ENCODE data around the gene MLLT3.

Gene MLLT3

GRCh38 chr9:20508242-20508641 is 114.1 kb downstream of the MLLT3 start:
- no peak for DNase-seq

DNA sequence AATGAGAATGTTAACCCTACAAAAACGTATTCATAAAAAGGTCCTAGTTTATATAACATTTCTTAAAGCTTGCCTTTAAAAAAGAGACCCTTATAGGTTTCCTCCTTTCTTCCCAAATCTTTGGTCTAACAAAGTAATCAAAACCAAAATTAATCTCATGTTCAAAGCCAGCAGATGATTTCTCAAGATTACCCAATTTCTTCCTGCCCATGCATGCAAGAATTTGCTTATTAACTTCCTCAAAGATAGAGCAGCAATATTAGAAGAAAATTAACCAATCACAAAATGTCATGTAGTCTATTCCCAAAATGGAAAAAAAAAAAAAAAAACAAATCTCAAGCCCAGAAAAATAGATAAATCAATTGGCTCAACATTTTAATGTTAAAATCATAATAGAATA is 114.9 kb downstream of the MLLT3 start:
- DNase-seq: no peak

GRCh38 chr9:20506099-20506900 is 116.0 kb downstream of the MLLT3 start:
- no peak for DNase-seq

DNA sequence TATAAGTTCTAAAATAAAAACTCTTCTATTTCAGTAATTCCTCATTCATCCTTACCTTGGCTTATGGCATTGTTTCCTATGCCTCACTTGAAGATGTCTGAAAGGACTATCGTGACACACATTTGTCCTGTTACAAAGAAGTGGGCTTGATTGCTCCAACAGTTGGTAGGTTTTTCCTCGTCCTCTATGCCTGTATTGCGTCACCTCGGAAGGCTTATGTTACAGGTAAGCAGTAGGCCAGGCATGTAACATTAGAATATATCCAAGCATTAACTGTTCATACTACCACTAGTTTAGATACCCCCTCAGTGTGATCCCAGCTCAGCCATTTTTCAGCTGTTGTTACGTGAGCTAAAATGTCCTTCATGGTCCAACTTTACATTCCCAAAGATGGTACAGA is 116.7 kb downstream of the MLLT3 start:
- DNase-seq: no peak

DNA sequence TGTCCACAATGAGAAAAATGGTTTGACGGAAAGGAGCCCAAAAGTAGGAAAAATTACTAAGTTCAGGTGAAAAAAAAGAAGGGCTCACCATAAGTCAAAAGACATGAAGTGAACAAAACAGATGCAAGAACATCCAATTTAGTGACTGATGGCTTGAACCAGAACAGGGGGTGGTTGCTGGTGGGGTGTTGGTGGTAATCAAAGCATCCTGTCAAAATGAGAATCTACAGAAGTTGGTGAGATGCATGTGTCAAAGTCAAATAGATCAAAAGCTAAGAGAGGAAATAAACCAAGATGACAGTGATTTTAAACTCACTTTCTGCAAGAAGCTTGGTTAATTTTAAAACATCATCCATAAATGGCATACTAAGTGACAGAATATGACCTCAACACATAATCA is 117.4 kb downstream of the MLLT3 start:
- DNase-seq: no peak

DNA sequence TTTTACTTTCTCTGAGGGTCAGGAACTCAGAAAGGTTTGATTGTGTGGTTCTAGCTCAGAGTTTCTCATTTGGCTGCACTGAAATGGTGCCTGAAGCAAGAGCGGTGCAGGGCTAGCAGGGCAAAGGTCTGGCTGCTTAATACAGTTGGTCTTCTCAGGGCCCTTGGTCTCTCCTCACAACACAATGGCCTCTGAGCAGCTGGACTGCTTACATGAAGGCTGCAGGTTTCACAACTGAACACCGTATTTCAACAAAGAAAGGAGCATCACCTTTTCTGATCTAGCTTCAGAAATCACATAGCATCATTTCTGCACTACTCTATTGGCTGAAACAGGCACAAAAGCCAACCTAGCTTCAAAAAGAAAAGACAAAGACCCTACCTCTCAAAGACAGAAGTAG is 122.2 kb downstream of the MLLT3 start:
- no peak for DNase-seq

GRCh38 chr9:20499013-20499412 is 123.3 kb downstream of the MLLT3 start:
- DNase-seq: no peak

DNA sequence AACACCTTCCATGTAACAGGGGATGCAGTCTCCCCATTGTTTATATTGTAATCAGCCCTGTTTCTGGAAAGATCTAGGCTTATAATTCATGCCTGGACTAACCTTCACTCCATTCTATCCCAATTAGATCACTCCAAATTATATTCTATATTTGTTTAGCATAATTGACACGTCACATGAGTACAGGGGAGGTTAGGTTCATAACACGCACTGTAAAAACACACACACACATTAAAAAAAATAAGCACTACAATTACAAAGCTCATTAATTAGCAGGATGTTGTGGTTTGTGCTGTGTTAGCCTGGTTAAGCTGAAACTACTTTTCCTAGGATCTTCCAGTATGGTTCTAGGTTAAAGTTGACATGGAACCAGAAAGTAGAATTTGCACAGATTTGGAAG is 126.0 kb downstream of the MLLT3 start:
- DNase-seq: no peak

DNA sequence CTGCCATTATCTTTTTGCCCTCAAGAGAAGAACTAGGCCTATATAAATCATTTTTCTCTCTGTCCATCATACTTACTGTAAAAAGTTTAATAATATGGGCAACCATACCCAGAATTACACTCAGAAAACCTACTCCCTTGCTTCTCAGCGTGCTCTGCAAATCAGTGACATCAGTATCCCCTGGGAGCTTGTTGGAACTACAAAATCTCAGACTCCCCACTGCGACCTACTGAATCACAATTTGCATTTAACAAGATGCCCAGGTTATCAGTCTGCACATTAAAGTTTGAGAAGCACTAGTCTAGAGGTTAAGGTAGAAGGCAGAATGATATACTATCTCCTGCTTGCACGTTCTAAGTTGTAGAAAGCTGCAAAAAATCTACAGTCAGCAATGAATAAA is 127.2 kb downstream of the MLLT3 start:
- DNase-seq: no peak

DNA sequence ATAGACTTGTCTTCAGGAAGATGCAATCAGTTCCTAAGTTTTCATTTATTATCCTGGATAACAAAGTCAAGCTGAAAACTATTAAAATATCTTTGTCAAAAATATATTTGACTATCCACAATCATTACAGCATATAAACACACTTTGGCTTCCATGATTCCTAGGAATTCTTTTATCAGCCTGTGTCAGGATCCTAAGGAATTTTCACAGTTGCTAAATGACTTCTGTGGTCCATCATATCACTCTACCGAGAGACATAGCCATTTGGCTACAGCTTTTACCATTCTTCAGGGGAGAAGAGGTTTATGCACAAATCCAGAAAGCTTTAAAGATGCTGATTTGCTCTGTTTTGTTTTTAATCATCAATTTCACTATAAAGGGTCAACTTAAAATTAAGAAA is 128.3 kb downstream of the MLLT3 start:
- DNase-seq: no peak

DNA sequence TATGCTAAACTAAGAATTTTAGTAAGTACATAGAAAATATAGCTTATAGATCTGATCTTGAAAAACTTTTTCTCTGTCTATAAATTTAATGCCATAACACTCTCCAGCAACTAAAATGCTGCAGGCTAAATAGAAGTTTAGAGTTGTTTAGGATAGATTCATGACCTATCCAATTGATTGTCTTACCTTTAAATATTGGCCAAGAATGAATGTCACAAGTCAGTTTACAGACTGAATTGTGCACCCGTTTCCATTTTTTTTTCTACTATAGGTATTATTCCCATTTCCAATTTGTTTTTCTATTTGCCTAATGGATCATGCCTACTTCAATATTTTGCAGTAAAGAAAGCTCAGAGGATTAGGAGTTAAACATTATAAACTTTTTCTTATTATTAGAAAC is 129.5 kb downstream of the MLLT3 start:
- no peak for DNase-seq

DNA sequence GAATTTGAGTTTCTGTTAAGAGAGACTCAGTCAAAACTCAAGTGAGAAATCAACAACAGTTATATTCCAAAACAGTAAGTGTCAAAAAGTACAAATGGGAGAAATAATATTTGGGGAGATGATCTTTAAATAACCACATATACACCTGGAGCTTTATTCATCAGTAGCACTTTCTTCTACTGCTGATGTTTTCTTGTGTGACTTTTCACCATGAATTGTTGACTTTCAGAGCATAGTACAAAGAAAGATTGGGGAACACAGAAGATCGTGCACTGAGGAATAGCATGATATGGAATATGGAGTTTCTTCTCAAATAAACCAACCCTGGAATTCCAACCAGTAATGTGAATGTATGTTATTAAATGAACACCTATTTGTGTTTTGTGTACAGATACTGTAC is 130.7 kb downstream of the MLLT3 start:
- no peak for DNase-seq

DNA sequence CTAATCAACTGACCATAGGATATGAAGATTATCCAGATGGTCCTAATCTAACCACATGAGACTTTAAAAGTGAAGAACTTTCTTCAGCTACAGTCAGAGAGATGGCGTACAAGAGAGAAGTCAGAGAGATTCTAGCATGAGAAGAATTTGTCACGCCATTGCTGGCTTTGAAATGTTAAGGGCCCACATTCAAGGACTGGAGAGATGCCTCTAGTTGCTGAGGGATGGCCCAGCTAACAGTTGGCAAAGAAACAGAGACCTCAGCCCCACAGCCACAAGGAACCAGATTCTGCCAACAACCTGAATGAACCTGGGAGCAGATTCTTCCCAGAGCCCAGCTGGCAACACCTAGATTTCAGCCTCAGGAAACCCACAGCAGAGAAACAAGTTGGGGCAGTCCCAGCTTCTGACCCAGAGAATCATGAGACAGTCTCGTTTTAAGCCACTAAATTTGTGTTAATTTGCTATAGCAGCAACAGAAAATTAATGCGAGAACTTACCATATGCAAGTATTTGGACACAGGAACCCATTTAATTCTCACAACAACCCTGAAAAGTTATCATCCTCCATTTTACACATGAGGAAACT is 132.0 kb downstream of the MLLT3 start:
- no peak for DNase-seq

DNA sequence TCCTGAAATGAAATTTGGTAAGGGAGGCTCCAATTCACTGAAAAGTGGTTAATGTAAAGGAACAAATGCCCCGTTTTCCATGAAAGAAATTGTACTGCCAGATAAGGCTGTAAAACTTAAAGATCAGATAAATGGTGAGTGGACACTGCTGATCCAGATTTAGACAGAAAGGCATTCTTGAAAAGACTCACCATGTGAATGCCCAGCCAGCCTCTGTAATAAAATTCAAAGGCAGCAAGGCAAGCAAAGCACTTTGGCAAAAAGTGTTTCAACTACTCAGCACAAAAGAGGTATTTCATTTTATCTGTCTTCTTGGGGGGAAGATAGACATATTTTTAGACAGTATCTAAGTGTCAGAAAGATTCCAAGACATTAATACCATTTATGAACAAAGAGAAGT is 133.6 kb downstream of the MLLT3 start:
- no peak for DNase-seq

- DNase-seq: no peak
These were observed 135.7 kb downstream of the MLLT3 start for GRCh38 chr9:20486552-20486951.

- DNase-seq: no peak
These were observed 140.9 kb downstream of the MLLT3 start for GRCh38 chr9:20481437-20481836.

- DNase-seq: no peak
These were observed 142.1 kb downstream of the MLLT3 start for GRCh38 chr9:20480249-20480648.

GRCh38 chr9:20479419-20480155 is 142.7 kb downstream of the MLLT3 start:
- DNase-seq: no peak

GRCh38 chr9:20478786-20479185 is 143.5 kb downstream of the MLLT3 start:
- DNase-seq: no peak

DNA sequence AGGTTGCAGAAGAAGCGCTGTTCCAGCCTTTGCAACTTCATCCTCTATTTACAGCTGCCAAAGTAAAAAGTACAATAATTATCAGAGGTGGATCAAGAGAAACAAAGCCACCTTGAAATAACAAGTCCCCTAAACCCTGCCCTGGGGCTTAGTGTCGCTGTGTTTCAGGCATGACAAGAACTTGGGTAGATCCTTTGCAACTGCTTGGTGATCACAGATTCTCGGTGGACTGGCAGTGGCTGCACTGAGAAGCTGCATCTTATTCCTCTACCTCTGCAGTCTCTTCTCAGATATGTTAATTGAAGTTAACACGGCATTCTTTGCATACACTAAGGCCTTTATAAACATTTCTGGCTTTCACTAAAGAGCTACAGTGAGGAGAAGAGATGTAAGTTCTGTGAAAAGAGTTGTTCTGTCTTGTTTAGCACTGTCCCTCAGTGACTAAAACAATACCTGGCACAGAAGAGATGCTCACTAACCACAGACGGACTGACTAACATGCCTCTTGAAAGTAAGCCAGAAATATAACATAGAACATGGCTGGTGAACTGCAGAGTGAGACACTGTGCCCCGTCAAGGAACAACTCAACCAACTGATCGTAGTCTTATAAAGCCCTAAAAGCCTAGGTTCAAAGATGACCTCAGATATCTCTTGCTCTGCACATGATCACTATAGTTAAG is 144.2 kb downstream of the MLLT3 start:
- DNase-seq: no peak

DNA sequence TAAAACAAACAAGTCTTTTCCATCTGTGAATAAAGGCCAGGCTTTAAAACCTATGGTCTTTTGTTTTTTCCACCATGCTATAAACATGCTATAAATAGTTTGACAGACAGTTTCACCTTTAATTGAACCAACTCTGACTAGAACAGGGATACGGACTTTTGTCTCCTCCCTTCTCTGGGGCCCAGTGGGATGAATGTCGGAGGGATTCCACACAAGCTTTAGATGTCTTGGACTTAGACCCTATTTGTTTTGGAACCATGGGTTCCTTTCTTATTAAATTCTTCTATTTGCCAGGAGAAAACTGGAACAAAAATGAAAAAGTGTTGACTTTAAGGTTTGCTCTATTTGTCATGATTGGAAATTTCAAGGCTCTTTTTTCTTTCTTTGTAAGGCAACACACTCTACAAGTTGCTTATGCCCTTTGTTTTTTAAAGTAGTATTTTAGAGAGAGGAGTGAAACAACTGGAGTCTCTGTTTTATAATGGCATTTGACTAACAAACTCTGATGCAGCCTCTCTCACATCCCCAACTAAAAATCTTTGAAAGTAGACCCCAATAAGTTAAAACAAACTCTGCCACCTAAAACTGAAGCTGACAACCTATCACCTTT is 145.3 kb downstream of the MLLT3 start:
- DNase-seq: no peak

DNA sequence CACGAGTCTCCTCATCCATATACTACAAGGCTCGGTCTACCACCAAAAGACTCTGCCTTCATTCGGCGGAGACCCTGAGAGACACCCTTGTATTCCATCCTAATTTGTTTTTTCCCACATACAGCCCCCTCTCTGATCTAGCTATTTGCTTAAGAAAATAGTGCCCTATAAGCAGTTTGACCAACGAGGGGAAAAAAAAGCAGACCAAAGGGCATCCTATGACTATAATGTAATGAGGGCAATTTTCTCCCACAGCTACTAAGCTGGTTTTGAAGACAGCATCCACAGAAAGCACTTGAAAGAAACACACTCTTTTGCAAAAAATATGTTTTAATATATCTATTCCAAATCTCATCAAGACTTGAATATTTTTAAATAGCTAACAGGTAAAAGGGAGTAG is 147.8 kb downstream of the MLLT3 start:
- no peak for DNase-seq

DNA sequence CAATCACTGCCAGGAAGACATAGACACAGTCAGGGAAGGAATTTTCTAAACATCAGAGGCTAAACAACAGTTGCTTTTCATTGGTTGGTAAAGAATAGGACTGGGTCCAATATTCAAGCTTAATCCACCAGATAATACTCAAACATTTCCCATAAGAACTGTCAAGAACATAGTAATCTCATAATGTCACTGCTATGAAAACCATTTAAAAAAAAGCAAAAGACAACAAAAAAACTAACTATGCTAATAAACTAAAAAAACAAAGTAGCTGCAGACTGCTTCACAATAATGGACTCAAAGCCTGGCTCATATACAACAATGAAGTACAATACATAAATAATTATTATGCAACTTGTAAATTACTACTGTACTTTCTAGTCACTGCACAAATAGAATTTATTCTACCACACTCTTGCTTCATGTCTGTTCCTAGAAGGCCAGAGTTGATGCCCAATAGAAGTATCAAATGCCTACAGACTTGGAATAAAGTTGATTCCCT is 148.7 kb downstream of the MLLT3 start:
- no peak for DNase-seq
